ENCODE measurements around the gene SRP54.

SRP54 gene

GRCh38 chr14:35044939-35045797 lies 62.4 kb downstream of the SRP54 start:
- TF ChIP-seq CTCF (IDR thresholded peaks at IDR 0.05; ENCODE audit: low read depth, low read length): no peak
- peak; percentile 67 to 85 for DNase-seq (ENCODE audit: low read depth in 2 of 2)
- peak overlapping the region; percentile 57 to 68 for H3K4me3 ChIP-seq (replicated peaks in 1 of 2; ENCODE audit: low read depth in 2 of 2, low read length in 2 of 2)

- peak overlapping the region; percentile 57 to 68 for H3K4me3 ChIP-seq (replicated peaks in 1 of 2; ENCODE audit: low read depth in 2 of 2, low read length in 2 of 2)
- no peak for TF ChIP-seq CTCF (IDR thresholded peaks at IDR 0.05; ENCODE audit: low read depth, low read length)
- no peak for DNase-seq (ENCODE audit: low read depth in 2 of 2)
Observed at GRCh38 chr14:35045798-35046047, 62.9 kb downstream of the SRP54 start.

GRCh38 chr14:35046048-35046750 lies 63.4 kb downstream of the SRP54 start, which contains the start of gene FAM177A1:
Gene FAM177A1, plus strand, starts transcription at chr14:35046272. Its CDS starts 192 bp downstream, at chr14:35046464.
- DNase-seq (ENCODE audit: low read depth in 2 of 2): peak; percentile 97 to 99
- TF ChIP-seq CTCF (IDR thresholded peaks at IDR 0.05; ENCODE audit: low read depth, low read length): no peak
- peak within 1 kb of the TSS; percentile 69 to 87 for H3K4me3 ChIP-seq (replicated peaks in 1 of 2; ENCODE audit: low read depth in 2 of 2, low read length in 2 of 2)

GRCh38 chr14:35046751-35047536 lies 64.2 kb downstream of the SRP54 start:
- TF ChIP-seq CTCF (IDR thresholded peaks at IDR 0.05; ENCODE audit: low read depth, low read length): no peak
- peak in 1 of 2 donors; percentile 13 for DNase-seq (ENCODE audit: low read depth in 2 of 2)
- H3K4me3 ChIP-seq (replicated peaks in 1 of 2; ENCODE audit: low read depth in 2 of 2, low read length in 2 of 2): peak overlapping the region; percentile 69 to 87

GRCh38 chr14:35047976-35048513 lies 65.3 kb downstream of the SRP54 start:
- TF ChIP-seq CTCF (IDR thresholded peaks at IDR 0.05; ENCODE audit: low read depth, low read length): no peak
- H3K4me3 ChIP-seq (replicated peaks in 1 of 2; ENCODE audit: low read depth in 2 of 2, low read length in 2 of 2): no peak overlapping the region
- DNase-seq (ENCODE audit: low read depth in 2 of 2): no peak

- peak; percentile 77 to 82 for DNase-seq (ENCODE audit: low read depth in 2 of 2)
- H3K4me3 ChIP-seq (replicated peaks in 1 of 2; ENCODE audit: low read depth in 2 of 2, low read length in 2 of 2): no peak overlapping the region
- no peak for TF ChIP-seq CTCF (IDR thresholded peaks at IDR 0.05; ENCODE audit: low read depth, low read length)
Observed at GRCh38 chr14:35050652-35051051, 67.9 kb downstream of the SRP54 start.

Data from cardiac fibroblast (primary cell).